AG09309 (cell line): ENCODE results near the gene TECPR2.
A peak's percentile ranks its signal among the peaks of the same experiment; 100 is the strongest.

Experiments used
- DNase-seq: peaks from one replicate; pipeline ENCODE4 v3.0.0-alpha.2; 2010; ENCODE audit warnings: low read depth
- H3K4me3 ChIP-seq: 2 replicates; pipeline ENCODE4 v1.5.1; 2011; ENCODE audit warnings: mild to moderate bottlenecking, low read depth, low read length, moderate library complexity; ENCODE audit not compliant: control insufficient read depth
- TF ChIP-seq, protein P1 (sequence below): IDR thresholded peaks from 2 replicates; pipeline ENCODE4 v1.5.1; 2011; ENCODE audit warnings: mild to moderate bottlenecking, low read depth, low read length, inconsistent platforms; ENCODE audit not compliant: insufficient read depth, control insufficient read depth; ENCODE audit errors: missing control alignments

Gene TECPR2

GRCh38 chr14:102524451-102525218 is 161.9 kb downstream of the TECPR2 start:
- peak overlapping the region; percentile 93 for H3K4me3 ChIP-seq
- TF ChIP-seq, protein P1, sequence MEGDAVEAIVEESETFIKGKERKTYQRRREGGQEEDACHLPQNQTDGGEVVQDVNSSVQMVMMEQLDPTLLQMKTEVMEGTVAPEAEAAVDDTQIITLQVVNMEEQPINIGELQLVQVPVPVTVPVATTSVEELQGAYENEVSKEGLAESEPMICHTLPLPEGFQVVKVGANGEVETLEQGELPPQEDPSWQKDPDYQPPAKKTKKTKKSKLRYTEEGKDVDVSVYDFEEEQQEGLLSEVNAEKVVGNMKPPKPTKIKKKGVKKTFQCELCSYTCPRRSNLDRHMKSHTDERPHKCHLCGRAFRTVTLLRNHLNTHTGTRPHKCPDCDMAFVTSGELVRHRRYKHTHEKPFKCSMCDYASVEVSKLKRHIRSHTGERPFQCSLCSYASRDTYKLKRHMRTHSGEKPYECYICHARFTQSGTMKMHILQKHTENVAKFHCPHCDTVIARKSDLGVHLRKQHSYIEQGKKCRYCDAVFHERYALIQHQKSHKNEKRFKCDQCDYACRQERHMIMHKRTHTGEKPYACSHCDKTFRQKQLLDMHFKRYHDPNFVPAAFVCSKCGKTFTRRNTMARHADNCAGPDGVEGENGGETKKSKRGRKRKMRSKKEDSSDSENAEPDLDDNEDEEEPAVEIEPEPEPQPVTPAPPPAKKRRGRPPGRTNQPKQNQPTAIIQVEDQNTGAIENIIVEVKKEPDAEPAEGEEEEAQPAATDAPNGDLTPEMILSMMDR, result peak; percentile 99
- DNase-seq, result peak; percentile 90

DNA sequence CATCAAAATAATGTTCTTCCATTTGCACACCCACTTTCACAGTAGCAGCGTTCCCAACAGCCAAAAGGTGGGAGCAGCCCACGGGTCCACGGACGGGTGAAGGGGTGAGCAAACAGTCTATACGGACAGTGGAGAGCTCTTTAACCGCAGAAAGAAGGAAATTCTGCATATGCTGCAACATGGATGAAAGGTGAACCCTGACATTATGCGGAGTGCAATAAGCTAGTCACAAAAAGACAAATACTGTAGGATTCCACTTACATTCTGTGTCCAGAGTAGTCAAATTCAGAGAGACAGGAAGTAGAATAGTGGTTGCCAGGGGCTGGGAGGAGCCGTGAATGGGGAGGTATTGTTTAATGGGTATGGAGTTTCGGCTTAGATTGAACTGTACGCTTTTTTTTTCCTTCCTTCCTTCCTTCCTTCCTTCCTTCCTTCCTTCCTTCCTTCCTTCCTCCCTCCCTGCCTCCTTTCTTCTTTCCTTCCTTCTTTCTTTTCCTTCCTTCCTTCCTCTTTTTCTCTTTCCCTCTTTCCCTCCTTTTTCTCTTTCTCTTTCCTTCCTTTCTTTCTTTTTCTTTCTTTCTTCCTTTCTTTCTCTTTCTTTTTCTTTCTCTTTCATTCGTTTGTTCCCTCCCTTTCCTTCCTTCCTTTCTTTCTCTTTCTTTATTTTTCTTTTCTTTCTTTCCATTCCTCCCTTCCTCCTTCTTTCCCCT is 162.6 kb downstream of the TECPR2 start:
- DNase-seq, result no peak
- H3K4me3 ChIP-seq, result peak overlapping the region; percentile 93
- TF ChIP-seq, protein P1, result no peak

- DNase-seq, result no peak
- TF ChIP-seq, protein P1, result no peak
- H3K4me3 ChIP-seq, result no peak overlapping the region
These were observed 163.3 kb downstream of the TECPR2 start for GRCh38 chr14:102525929-102526497.

DNA sequence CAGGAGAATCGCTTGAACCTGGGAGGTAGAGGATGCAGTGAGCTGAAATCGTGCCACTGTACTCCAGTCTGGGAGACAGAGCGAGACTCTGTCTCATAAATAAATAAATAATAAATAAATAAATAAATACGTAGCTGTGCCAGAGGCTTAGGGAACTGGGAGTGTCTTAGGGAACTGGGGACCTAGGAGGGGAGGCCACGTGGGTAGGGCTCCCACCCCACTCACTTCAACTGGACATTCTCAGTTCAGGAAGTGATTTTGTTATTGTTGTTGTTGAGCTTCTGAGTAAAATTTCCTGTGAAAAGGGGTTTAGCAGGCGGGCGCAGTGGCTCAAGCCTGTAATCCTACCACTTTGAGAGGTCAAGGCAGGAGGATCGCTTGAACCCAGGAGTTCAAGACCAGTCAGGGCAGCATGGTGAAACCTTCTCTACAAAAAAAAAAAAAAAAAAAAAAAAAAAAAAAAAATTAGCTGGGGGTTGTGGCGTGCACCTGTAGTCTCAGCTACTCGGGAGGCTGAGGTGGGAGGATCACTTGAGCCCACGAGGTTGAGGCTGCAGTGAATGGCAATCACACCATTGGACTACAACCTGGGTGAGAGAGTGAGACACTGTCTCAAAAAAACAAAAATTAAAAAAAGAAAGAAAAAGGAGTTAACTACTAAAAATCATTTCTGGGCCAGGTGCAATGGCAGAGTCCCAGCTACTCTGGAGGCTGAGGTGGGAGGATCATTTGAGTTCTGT is 165.9 kb downstream of the TECPR2 start:
- TF ChIP-seq, protein P1, result no peak
- DNase-seq, result no peak
- no peak overlapping the region for H3K4me3 ChIP-seq

DNA sequence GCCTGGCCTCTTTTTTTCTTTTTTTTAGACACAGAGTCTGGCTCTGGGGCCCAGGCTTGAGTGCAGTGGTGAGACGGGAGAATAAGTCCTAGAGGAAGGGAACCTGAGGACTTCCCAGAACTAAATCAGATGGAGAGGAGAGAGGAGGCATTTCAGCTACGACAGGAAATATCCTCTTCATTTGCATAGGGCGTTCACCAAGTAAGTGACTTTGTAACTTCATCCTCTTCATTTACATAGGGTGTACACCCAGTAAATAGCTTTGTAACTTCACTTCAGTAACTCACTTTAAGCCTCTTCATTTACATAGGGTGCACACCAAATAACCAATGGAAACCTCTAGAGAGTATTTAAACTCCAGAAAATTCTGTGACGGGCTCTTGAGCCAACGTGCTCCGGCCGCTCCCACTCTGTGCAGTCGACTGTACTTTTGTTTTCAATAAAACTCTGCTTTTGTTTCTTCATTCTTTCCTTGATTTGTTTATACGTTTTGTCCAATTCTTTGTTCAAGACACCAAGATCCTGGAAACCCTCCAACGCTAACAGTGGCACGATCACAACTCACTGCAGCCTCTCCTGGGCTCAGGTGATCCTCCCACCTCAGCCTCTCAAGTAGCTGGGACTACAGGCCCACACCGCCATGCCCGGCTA is 168.2 kb downstream of the TECPR2 start:
- H3K4me3 ChIP-seq, result no peak overlapping the region
- no peak for DNase-seq
- TF ChIP-seq, protein P1, result no peak

GRCh38 chr14:102532204-102532658 is 169.5 kb downstream of the TECPR2 start:
- DNase-seq, result no peak
- no peak overlapping the region for H3K4me3 ChIP-seq

More at GRCh38 chr14:102532204-102532658, 169.5 kb downstream of the TECPR2 start:
- TF ChIP-seq, protein P1, result no peak
